Measurements from ENCODE around the gene ITPRIPL2. TPM values are rescaled to one million over a fixed set of nuclear protein-coding genes. Genes with fewer than 3 reads are reported as not detected.

Gene ITPRIPL2
- total RNA-seq, 3 donors from 2014 or later (not counting 1 experiment from before 2014, with no cell fraction given), result 0.18 to 5.7 (median 2.5) TPM

DNA sequence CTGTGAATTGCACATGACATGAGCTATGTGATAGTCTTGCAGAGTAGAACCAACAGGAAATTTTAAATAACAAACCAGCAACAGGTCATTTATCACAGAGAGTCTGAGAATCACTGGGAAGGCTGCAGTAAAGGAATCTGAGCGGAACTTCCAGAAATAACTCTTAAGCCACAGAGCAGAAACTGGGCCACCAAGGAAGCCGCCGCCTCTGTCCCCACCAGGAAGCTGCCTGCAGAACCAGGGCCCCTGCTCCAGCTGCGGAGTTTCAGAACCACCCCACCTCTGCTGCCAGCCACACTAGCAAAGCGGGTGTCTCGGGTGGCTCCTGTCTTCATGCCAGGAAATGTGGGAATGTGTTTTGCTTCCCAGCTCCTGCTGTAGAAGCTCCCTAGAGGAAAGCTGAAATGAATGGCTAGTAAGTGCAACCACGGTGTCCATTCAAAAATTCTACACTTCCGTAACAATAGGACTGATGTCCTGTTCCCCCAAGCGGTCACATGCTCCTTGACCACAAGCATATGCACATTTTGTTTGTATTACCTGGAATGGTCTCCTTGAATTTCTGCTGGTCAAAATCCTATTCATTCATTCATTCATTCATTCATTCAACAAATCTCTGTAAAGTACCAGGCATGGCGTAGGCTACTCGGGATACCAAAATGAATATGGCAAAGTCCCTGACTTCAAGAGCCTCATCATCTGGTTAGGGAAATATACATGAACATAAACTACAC is 7.7 kb upstream of the ITPRIPL2 start:
- DNase-seq (no peak), ATAC-seq (no peak)
- Mint-ChIP-seq H3K27me3 (ENCODE audit: low read depth in 2 of 2) (peaks cover 3 to 10% of the 10 kb centered on the region in 2 donors), H3K4me1 (no peaks in the 10 kb centered on the region), H3K27ac (no peak overlapping the region), H3K9me3 (no peaks in the 10 kb centered on the region), H3K4me3 (no peak overlapping the region), H3K36me3 (no peaks in the 10 kb centered on the region)
- TF ChIP-seq, protein P1, sequence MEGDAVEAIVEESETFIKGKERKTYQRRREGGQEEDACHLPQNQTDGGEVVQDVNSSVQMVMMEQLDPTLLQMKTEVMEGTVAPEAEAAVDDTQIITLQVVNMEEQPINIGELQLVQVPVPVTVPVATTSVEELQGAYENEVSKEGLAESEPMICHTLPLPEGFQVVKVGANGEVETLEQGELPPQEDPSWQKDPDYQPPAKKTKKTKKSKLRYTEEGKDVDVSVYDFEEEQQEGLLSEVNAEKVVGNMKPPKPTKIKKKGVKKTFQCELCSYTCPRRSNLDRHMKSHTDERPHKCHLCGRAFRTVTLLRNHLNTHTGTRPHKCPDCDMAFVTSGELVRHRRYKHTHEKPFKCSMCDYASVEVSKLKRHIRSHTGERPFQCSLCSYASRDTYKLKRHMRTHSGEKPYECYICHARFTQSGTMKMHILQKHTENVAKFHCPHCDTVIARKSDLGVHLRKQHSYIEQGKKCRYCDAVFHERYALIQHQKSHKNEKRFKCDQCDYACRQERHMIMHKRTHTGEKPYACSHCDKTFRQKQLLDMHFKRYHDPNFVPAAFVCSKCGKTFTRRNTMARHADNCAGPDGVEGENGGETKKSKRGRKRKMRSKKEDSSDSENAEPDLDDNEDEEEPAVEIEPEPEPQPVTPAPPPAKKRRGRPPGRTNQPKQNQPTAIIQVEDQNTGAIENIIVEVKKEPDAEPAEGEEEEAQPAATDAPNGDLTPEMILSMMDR (IDR thresholded peaks at IDR 0.05), result no peak
- Histone ChIP-seq H3K27me3 (ENCODE audit: control insufficient read depth, insufficient read depth, low read length) (no peaks in the 10 kb centered on the region), H3K36me3 (ENCODE audit: control insufficient read depth, insufficient read depth, low read length) (no peaks in the 10 kb centered on the region), H3K9me3 (ENCODE audit: control insufficient read depth, insufficient read depth, low read length) (no peaks in the 10 kb centered on the region), H3K4me3 (ENCODE audit: low read length) (no peak overlapping the region), H3K27ac (ENCODE audit: low read length) (no peak overlapping the region), H3K4me1 (ENCODE audit: control insufficient read depth, insufficient read depth, low read length) (no peaks in the 10 kb centered on the region)
- intact Hi-C loops (cut with micrococcal nuclease), result no loop called here
- 73% methylated on average over 11 of the region's 11 CpGs for WGBS (ENCODE audit: insufficient coverage)

DNA sequence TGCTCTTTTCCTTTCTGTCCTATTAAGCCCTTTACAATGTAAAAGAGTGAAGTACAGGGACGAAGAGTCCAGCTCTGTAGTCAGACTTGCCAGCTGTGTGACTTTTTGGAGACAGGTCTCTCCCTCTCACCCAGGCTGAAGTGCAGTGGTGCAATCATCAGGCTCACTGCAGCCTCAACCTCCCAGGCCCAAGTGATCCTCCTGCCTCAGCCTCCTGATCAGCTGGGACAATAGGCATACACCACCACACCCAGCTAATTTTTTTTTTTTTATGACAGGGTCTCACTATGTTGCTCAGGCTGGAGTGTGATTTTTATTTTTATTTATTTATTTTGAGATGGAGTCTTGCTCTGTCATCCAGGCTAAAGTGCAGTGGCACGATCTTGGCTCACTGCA is 7.1 kb upstream of the ITPRIPL2 start:
- Histone ChIP-seq H3K9me3 (ENCODE audit: control insufficient read depth, insufficient read depth, low read length) (no peaks in the 10 kb centered on the region), H3K27ac (ENCODE audit: low read length) (no peak overlapping the region), H3K27me3 (ENCODE audit: control insufficient read depth, insufficient read depth, low read length) (no peaks in the 10 kb centered on the region), H3K4me1 (ENCODE audit: control insufficient read depth, insufficient read depth, low read length) (no peaks in the 10 kb centered on the region), H3K4me3 (ENCODE audit: low read length) (no peak overlapping the region), H3K36me3 (ENCODE audit: control insufficient read depth, insufficient read depth, low read length) (no peaks in the 10 kb centered on the region)
- intact Hi-C loops (cut with micrococcal nuclease), result no loop called here
- DNase-seq (no peak), ATAC-seq (no peak)
- TF ChIP-seq, protein P1 (IDR thresholded peaks at IDR 0.05), result no peak
- Mint-ChIP-seq H3K4me1 (no peaks in the 10 kb centered on the region), H3K9me3 (no peaks in the 10 kb centered on the region), H3K27ac (no peak overlapping the region), H3K4me3 (no peak overlapping the region), H3K27me3 (ENCODE audit: low read depth in 2 of 2) (peaks cover 3 to 16% of the 10 kb centered on the region in 2 donors), H3K36me3 (no peaks in the 10 kb centered on the region)
- WGBS (ENCODE audit: insufficient coverage), result 96% methylated on average over 2 of the region's 2 CpGs

DNA sequence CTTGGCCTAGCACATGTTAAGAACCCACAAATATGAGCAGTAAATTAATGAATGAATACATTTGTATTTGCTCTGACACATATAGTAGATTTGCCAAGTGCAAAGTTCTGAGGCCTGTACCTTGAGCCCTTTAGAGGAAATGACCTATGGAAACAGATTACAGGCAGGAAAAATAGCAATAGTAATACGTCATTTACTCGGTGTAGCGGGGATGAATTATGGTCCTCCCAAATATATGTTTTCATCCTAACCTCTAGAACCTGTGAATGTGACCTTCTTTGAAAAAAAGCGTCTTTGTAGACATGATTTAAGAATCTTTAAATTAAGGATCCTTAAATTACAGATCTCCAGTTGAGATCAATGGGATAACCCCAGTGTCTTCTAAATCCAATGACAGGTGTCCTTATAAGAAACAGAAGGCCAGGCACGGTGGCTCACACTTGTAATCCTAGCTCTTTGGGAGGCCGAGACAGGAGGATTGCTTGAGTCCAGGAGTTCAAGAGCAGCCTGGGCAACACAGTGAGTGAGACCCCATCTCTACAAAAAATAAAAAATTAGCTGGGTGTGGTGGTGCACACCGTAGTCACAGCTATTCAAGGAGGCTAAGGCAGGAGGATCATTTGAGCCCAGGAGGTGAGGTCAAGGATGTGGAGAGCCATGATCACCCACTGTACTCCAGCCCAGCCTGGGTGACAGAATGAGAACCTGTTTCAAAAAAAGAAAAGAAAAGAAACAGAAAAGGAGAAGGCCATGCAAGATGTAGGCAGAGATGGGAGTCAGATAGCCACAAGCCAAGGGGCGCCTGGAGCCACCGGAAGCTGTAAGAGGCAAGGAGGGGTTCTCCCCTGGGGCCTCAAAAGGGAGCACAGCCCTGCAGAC is 5.1 kb upstream of the ITPRIPL2 start:
- ATAC-seq (no peak), DNase-seq (no peak)
- TF ChIP-seq, protein P1 (IDR thresholded peaks at IDR 0.05), result no peak
- intact Hi-C loops (cut with micrococcal nuclease), result no loop called here
- Histone ChIP-seq H3K9me3 (ENCODE audit: control insufficient read depth, insufficient read depth, low read length) (no peaks in the 10 kb centered on the region), H3K27me3 (ENCODE audit: control insufficient read depth, insufficient read depth, low read length) (no peaks in the 10 kb centered on the region), H3K4me3 (ENCODE audit: low read length) (no peak overlapping the region), H3K27ac (ENCODE audit: low read length) (no peak overlapping the region), H3K36me3 (ENCODE audit: control insufficient read depth, insufficient read depth, low read length) (no peaks in the 10 kb centered on the region), H3K4me1 (ENCODE audit: control insufficient read depth, insufficient read depth, low read length) (peaks cover 3% of the 10 kb centered on the region)
- Mint-ChIP-seq H3K4me3 (no peak overlapping the region), H3K36me3 (no peaks in the 10 kb centered on the region), H3K27me3 (ENCODE audit: low read depth in 2 of 2) (peaks cover 16 to 24% of the 10 kb centered on the region in 2 donors), H3K9me3 (no peaks in the 10 kb centered on the region), H3K27ac (no peak overlapping the region), H3K4me1 (no peaks in the 10 kb centered on the region)
- WGBS (ENCODE audit: insufficient coverage), result 82% methylated on average over 9 of the region's 9 CpGs

Measured in natural killer cell (primary cell).